Hindlimb muscle (tissue), 1 donor: ENCODE measurements around the gene FOXJ3. TPM values are rescaled to one million over a fixed set of nuclear protein-coding genes. Genes with fewer than 3 reads are reported as not detected.

Source experiments
- DNase-seq: peaks from one replicate; pipeline ENCODE4 v3.0.0-alpha.2; 2013
- polyA plus RNA-seq: library from polyadenylated mRNA; unstranded; fragments of 120-200 nt; gene quantifications from one replicate; pipeline ENCODE4 v1.2.1, GENCODE V29; 2013; ENCODE audit not compliant: insufficient read length

The FOXJ3 gene
- polyA plus RNA-seq, 1 donor, result 40.5 TPM

- no peak for DNase-seq
Observed at GRCh38 chr1:42165511-42166210, 169.4 kb downstream of the FOXJ3 start.

GRCh38 chr1:42164551-42165420 is 170.2 kb downstream of the FOXJ3 start, which contains the start of gene GUCA2A:
TSS of gene GUCA2A (minus strand) at chr1:42164745. CDS start at chr1:42164712, 33 bp downstream.
- no peak for DNase-seq

GRCh38 chr1:42163536-42164503 is 171.2 kb downstream of the FOXJ3 start:
- DNase-seq, result no peak

- no peak for DNase-seq
Observed at GRCh38 chr1:42163114-42163513, 171.9 kb downstream of the FOXJ3 start.

- DNase-seq, result no peak
Observed at GRCh38 chr1:42162181-42162580, 172.9 kb downstream of the FOXJ3 start.

GRCh38 chr1:42158189-42158588 is 176.8 kb downstream of the FOXJ3 start:
- DNase-seq, result no peak

GRCh38 chr1:42157667-42158066 is 177.4 kb downstream of the FOXJ3 start:
- DNase-seq, result no peak

GRCh38 chr1:42155362-42155761 is 179.7 kb downstream of the FOXJ3 start:
- no peak for DNase-seq

GRCh38 chr1:42154685-42155084 is 180.3 kb downstream of the FOXJ3 start:
- no peak for DNase-seq

GRCh38 chr1:42153624-42154023 is 181.4 kb downstream of the FOXJ3 start:
- no peak for DNase-seq

GRCh38 chr1:42152907-42153600 is 182.0 kb downstream of the FOXJ3 start, which contains the start of gene GUCA2B:
TSS of gene GUCA2B (plus strand) at chr1:42153410. CDS start at chr1:42153451, 41 bp downstream.
- no peak for DNase-seq

GRCh38 chr1:42152119-42152518 is 182.9 kb downstream of the FOXJ3 start:
- DNase-seq, result no peak

GRCh38 chr1:42150651-42151050 is 184.4 kb downstream of the FOXJ3 start:
- DNase-seq, result no peak

- DNase-seq, result no peak
Observed at GRCh38 chr1:42148166-42148565, 186.9 kb downstream of the FOXJ3 start.

GRCh38 chr1:42146626-42147320 is 188.3 kb downstream of the FOXJ3 start:
- DNase-seq, result no peak

GRCh38 chr1:42145764-42146625 is 189.0 kb downstream of the FOXJ3 start:
- DNase-seq, result no peak

GRCh38 chr1:42145389-42145716 is 189.7 kb downstream of the FOXJ3 start:
- DNase-seq, result no peak

GRCh38 chr1:42144711-42145388 is 190.2 kb downstream of the FOXJ3 start:
- no peak for DNase-seq

GRCh38 chr1:42143896-42144710 is 190.9 kb downstream of the FOXJ3 start:
- DNase-seq, result no peak
